Jurkat, Clone E6-1 (cell line): ENCODE results near the gene DRAXIN.

ENCODE experiments used
- DNase-seq: peaks from one replicate; pipeline ENCODE4 v3.0.0-alpha.2; 2011; ENCODE audit warnings: low read depth, low spot score
- H3K4me3 ChIP-seq: 2 replicates; pipeline ENCODE4 v1.5.1; 2011; ENCODE audit warnings: mild to moderate bottlenecking, low read length, control low read depth, moderate library complexity

Gene DRAXIN

GRCh38 chr1:11770011-11770410 lies 78.5 kb downstream of the DRAXIN start:
- no peak for DNase-seq

GRCh38 chr1:11771481-11772043 lies 80.1 kb downstream of the DRAXIN start:
- no peak for DNase-seq
- H3K4me3 ChIP-seq, result no peak overlapping the region

More at GRCh38 chr1:11770011-11770410, 78.5 kb downstream of the DRAXIN start:
- H3K4me3 ChIP-seq, result no peak overlapping the region

DNA sequence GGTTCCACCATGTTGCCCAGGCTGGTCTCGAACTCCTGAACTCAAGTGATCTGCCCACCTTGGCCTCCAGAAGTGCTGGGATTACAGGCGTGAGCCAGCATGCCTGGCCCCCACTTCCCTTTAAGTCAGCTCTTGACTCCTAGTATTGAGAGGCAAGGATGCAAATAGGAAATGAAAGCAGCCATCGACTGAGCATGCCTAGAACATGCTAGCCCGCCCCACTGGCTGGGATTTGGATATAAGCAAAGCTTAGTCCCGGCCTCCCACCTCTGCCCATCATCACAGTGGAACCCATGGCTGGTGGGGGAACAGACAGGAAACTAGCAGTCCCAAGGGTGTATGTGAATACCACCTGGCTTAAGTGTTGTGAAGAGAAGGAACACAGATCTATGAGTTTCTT lies 80.9 kb downstream of the DRAXIN start:
- H3K4me3 ChIP-seq, result no peak overlapping the region
- no peak for DNase-seq

DNA sequence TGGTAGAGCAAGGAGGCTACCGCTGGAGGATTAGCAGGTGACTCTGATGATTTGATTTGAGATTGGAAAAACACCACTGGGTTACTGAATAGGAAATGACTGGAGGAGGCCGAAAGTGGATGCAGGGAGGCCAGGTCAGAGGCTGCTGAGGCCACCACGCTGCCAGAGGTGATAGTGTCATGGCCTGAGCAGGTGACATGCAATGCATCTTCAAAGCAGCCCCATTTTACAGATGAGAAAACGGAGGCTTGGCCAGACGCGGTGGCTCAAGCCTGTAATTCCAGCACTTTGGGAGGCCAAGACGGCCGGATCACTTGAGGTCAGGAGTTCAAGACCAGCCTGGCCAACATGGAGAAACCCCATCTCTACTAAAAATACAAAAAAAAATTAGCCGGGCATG lies 83.2 kb downstream of the DRAXIN start:
- H3K4me3 ChIP-seq, result no peak overlapping the region
- DNase-seq, result no peak
